Stimulated activated CD4-positive, alpha-beta T cell treated with anti-CD3 and anti-CD28 coated beads, Interleukin-4, amount 100 ng/mL, for 4 hours (primary cell): ENCODE results near the gene KDM8.
"Not testable (repeated sequence)": the region's sequence is repeated elsewhere in the genome, so short reads cannot be mapped to it uniquely, and the experiment has no call there.

Source experiments
- DNase-seq, 2 experiments: peaks; one replicate each; pipeline ENCODE4 v3.0.0-alpha.2; 2020

KDM8 gene

DNA sequence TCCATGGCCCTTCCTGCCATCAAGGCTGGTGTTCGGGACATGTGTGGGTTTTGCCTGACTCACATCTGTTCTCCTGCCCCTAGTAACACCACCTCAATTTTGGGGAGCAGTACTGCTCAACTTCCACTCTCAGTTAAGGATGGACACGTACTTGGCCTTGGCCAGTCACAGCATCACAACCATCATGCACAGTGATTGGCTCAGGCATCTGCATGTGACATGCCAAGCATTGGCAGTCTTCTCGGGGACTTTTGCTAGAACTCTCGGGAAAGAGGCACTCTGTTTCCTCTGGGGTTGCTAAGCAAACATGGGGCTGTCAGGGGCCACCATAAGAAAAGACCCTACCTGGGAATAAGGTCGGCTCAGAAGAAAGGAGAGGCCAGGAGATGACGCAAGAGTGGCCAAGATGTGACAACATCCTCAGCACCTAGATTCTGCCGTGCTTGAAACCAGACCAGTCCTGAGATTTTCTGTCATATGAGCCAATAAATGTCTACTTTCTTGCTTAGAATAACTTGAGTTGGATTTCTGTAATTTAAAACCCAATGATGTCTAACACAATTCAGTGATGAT, 11.9 kb upstream of the KDM8 start:
- DNase-seq: no peak

DNA sequence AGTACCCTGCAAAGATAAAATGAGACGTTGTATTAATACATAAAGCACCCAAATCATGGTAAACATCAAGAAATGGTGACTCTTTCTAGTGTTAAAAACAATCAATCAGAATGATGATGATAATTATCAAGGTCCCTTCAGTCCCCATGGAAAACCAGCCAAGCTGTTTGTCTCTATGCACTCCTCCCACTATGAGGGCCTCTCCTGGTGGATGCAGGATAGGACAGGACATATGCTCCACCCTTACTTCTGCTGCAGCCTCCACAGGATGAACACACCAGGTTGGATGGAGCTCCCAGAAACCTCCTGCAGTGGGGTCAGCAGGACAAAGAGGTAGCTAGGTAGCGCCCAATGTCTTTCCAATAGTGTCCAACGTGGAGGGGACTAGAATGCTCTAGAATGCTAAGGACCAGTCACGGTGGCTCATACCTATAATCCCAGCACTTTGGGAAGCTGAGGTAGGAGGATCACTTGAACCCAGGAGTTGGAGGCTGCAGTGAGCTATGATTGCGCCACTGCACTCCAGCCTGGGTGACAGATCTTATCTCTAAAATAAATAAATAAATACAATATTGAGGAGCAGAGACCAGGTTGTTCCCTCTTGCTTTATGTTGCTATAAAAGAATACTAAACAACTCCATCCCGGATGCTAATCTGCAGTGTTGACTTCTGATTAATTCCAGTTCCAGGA, 9.9 kb upstream of the KDM8 start:
- no peak for DNase-seq

GRCh38 chr16:27195076-27195741, 8.1 kb upstream of the KDM8 start:
- no peak for DNase-seq

- DNase-seq: peak in 1 of 2 experiments; percentile 60
Measured at GRCh38 chr16:27195941-27196595, 7.3 kb upstream of the KDM8 start.

DNA sequence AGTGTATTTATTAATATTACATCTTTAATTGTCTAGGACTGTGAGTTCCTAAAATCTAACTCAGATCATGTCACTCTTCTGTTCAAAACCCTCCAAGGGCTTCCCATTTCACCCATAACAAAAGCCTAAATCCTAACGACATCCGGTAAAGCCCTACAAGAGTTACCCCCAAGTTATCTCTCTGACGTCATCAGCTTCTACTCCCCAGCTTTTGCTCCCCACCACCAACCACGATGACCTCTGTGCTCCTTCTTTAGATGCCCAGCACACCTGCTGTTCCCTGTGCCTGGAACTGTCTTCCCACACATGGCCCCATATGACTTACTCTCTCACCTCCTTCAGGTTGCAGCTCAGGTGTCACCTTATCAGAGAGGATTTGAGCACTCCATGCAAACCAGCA, 6.3 kb upstream of the KDM8 start:
- no peak for DNase-seq

GRCh38 chr16:27198451-27199234, 4.7 kb upstream of the KDM8 start:
- no peak for DNase-seq

GRCh38 chr16:27199235-27199586, 4.1 kb upstream of the KDM8 start:
- DNase-seq: no peak

GRCh38 chr16:27199736-27200135, 3.6 kb upstream of the KDM8 start:
- DNase-seq: no peak

GRCh38 chr16:27200914-27201313, 2.4 kb upstream of the KDM8 start:
- DNase-seq: not testable (repeated sequence)

DNA sequence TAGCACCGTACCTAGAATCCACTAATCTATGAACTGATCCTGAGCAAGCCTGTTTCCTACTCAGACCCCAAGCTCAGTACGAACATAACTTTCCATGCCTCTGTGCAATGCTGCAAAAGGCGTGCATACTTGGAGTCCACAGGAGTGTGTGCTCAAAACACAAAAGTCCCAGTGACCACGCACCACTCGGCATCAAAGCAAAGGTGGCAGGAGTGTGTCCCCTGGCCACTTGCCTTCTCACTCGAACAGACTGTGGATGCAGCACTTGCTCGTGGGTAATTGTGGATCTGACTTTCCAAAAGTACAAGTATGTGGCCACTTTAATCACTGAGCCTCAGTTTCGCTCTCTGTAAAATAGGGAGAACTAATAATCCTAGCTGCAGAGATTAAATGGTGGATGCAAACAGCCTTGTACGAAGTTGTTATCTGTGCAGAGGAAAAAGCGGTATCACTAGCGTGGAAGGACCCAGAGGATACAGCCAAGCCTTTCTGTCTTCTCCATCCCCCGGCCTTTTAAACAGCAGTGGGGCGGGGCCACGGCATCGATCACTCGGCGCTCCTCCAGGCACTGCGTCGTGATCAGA, 311 bp upstream of the KDM8 start:
- DNase-seq: peak; percentile 87 to 88

DNA sequence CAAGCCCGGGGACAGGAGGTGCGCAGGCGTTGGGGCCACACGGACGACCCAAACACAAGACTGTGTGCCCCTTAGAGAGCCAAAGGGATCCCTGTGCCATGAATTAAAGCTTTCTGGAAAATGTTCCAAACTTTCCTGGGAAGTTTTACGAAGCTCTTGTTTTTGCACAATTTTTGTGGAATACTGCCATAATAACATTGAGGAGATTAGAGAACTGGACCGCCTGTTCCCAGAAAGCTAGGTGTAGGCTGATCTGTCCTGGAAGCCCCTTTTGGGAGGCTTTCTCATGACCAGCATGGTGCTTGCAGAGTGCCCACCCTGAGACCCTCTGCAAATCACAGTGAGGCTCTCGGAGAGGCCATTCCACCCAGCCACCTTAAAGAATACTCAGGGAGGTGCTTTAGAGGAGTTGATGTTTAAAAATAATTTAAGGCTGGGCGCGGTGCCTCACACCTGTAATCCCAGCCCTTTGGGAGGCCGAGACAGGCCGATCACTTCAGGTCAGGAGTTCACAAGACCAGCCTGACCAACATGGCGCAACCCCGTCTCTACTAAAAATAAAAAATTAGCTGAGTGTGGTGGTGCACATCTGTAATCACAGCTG, 1.1 kb downstream of the KDM8 start:
- DNase-seq: no peak

- no peak for DNase-seq
Measured at GRCh38 chr16:27205423-27206065, 2.2 kb downstream of the KDM8 start.

DNA sequence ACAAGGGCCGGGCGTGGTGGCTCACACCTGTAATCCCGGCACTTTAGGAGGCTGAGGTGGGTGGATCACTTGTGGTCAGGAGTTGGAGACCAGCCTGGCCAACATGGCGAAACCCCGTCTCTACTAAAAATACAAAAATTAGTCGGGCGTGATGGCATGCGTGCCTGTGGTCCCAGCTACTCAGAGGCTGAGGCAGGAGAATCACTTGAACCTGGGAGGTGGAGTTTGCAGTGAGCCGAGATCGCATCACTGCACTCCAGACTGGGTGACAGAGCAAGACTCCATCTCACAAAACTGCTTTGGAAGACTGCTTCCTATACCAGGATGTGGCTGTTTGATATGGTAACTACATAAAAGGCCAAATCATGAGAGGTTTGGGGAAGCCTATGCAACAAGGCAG, 3.8 kb downstream of the KDM8 start:
- DNase-seq: not testable (repeated sequence)

GRCh38 chr16:27208081-27208680, 4.9 kb downstream of the KDM8 start:
- no peak for DNase-seq

DNA sequence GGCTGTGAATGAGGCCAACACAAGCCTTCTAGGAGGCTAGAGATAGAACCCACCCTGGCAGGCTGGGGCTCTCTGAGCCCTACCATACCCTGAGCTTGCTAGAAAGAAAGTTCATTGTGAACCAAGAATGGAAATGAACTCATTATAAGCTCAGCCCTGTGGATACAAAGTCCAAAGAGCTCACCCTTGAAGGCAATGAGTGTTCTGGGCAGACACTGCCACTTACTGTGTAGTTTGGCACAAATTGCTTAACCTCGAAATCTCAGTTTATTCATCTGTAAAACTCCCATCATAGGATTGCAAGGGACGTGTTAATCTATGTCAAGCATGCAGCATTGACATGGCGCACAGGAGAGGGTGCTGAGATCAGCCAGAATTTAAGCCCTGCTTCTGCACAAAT, 5.5 kb downstream of the KDM8 start:
- no peak for DNase-seq

DNA sequence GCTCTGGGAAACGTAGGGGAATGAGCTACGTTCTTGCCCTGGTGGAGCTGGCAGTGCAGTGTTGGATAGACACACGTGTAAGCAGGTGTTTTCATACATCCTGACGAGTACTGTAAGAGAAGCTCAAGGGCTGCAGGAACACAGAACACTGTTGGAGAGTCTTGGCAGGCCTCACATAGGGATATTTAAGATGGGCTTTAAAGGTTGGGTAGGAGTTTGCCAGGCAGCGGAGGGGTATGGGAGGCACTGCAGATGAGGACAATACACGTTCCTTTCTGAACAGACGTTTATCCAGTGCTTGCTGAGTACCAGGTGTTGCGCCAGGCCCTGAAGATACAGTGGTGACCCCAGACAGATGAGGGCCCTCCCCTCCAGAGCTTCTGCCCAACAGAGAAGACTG, 6.3 kb downstream of the KDM8 start:
- no peak for DNase-seq

DNA sequence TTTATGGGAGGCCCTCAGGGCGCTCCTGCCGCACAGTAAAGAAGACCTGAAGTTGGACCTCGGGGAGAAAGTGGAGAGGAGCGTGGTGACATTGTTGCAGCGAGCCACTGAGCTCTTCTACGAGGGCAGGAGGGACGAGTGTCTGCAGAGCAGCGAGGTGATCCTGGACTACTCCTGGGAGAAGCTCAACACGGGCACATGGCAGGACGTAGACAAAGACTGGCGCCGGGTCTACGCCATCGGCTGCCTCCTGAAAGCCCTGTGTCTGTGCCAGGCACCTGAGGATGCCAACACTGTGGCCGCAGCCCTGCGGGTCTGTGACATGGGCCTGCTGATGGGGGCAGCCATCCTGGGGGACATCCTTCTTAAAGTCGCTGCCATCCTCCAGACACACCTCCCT, 6.8 kb downstream of the KDM8 start:
- no peak for DNase-seq

- no peak for DNase-seq
Measured at GRCh38 chr16:27211026-27211425, 7.7 kb downstream of the KDM8 start.

- DNase-seq: no peak
Measured at GRCh38 chr16:27214084-27214961, 11.0 kb downstream of the KDM8 start.

DNA sequence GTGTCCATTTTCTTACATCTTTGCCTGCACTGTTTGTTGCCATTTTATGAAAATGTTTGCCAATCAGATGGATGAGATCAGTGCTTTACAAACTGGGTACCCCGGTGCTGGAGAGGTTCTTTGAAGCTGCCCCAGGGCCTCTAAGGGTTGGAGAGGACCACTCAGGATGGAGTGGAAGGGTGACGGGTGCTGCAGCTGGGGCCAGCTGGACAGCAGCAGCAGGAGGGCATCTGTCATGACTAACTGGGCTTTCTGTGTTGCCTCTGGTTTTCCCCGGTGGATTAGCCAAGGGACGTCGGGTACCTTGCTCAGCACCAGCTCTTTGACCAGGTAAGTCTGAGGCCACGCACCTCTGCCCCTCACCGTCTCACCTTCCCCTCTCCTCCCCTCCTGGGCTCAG, 12.3 kb downstream of the KDM8 start:
- no peak for DNase-seq
